Left lung (tissue), 10 donors: ENCODE results near the gene CIDEB. TPM values are rescaled to one million over a fixed set of nuclear protein-coding genes. Genes with fewer than 3 reads are reported as not detected.

ENCODE experiments used
- ATAC-seq: fragments of 200-7000 bp; cut with Tn5 transposase; one replicate; pipeline ENCODE4 v1.9.1; 2020; ENCODE audit warnings: moderate library complexity
- DNase-seq, 4 donors: peaks; one replicate each; pipeline ENCODE4 v3.0.0-alpha.2; 2013 to 2020
- H3K27ac ChIP-seq, 2 donors: fragments of 200-600 bp; sonication (generic) in 1 of 2; one replicate each; pipeline versions ENCODE4 v1.5.0 to v1.8.0; 2020 to 2021
- H3K27me3 ChIP-seq, 2 donors: fragments of 200-600 bp; sonication (generic) in 1 of 2; one replicate each; pipeline versions ENCODE4 v1.5.0 to v1.8.0; 2020 to 2021
- H3K36me3 ChIP-seq, 2 donors: fragments of 200-600 bp; sonication (generic) in 1 of 2; one replicate each; pipeline versions ENCODE4 v1.5.0 to v1.8.0; 2020 to 2021
- H3K4me1 ChIP-seq, 2 donors: fragments of 200-600 bp; one replicate each; pipeline ENCODE4 v1.8.0; 2021
- H3K4me3 ChIP-seq, 2 donors: fragments of 200-600 bp; sonication (generic) in 1 of 2; one replicate each; pipeline versions ENCODE4 v1.5.0 to v1.8.0; 2020 to 2021; ENCODE audit warnings: mild to moderate bottlenecking in 1 of 2
- H3K9me3 ChIP-seq, 2 donors: fragments of 200-600 bp; sonication (generic) in 1 of 2; one replicate each; pipeline versions ENCODE4 v1.5.0 to v1.8.0; 2020 to 2021
- intact Hi-C, 2 donors: fragments of 100-400 bp; cut with DNase I; formaldehyde crosslinking; loops; one replicate each; pipeline versions ENCODE4 v1.11.2 to v1.14.2; 2022
- polyA plus RNA-seq, 6 donors: library from polyadenylated mRNA; unstranded; fragments of 120-200 nt; gene quantifications; one replicate each; pipeline ENCODE4 v1.2.1, GENCODE V29; 2013; ENCODE audit not compliant: insufficient read length in 6 of 6
- total RNA-seq, 2 donors: library from RNA; stranded (reverse); fragmentation: NEBNext Ultra II Directional; extraction: Animal tissue kit (Norgen Biotek cat#: 25700); gene quantifications; one replicate each; pipeline ENCODE4 v1.2.1, GENCODE V29; 2021
- TF ChIP-seq, protein P1 (sequence below), 2 donors: fragments of 200-600 bp; sonication (generic) in 1 of 2; IDR thresholded peaks; one replicate each; pipeline versions ENCODE4 v1.5.0 to v1.8.0; 2021; ENCODE audit warnings: antibody characterized with exemption in 2 of 2
- donor health status: DM: no; HTN: yes; CAD: no.
- donor health status: DM: no; HTN: no; CAD: no.

Gene CIDEB
- total and polyA plus RNA-seq, 8 donors = 9.2 to 22.7 (median 13.9) TPM

DNA sequence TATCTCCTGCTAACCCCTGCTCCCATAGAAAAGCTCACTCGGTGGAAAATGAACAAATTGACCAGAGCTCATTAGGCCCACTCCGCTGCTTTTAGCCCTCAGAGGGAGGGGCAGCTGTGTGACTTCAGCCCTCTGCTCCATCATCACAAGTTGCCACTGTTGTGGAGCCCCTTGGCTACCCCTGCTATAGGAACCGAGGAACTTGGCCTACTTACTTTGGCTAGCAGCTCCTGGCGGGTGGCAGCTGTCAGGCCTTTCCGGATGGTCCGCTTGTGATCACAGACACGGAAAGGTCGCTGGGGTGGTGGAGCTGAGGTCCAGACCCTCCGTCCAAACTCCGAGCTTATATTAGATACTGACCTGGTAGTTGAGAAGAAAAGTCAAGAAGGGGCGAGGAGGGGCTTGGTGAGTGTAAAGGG lies 612 bp downstream of the CIDEB start:
- H3K4me1 ChIP-seq = peaks cover 17 to 48% of the 10 kb centered on the region in 2 donors
- ATAC-seq (no peak), DNase-seq (no peak)
- H3K27me3 ChIP-seq = no peaks in the 10 kb centered on the region
- intact Hi-C loops = no loop called here
- TF ChIP-seq, protein P1, sequence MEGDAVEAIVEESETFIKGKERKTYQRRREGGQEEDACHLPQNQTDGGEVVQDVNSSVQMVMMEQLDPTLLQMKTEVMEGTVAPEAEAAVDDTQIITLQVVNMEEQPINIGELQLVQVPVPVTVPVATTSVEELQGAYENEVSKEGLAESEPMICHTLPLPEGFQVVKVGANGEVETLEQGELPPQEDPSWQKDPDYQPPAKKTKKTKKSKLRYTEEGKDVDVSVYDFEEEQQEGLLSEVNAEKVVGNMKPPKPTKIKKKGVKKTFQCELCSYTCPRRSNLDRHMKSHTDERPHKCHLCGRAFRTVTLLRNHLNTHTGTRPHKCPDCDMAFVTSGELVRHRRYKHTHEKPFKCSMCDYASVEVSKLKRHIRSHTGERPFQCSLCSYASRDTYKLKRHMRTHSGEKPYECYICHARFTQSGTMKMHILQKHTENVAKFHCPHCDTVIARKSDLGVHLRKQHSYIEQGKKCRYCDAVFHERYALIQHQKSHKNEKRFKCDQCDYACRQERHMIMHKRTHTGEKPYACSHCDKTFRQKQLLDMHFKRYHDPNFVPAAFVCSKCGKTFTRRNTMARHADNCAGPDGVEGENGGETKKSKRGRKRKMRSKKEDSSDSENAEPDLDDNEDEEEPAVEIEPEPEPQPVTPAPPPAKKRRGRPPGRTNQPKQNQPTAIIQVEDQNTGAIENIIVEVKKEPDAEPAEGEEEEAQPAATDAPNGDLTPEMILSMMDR (IDR thresholded peaks at IDR 0.05) = no peak
- peaks cover 3 to 58% of the 10 kb centered on the region in 2 donors for H3K36me3 ChIP-seq
- H3K9me3 ChIP-seq = no peaks in the 10 kb centered on the region
- no peak overlapping the region for H3K4me3 ChIP-seq
- H3K27ac ChIP-seq = no peak overlapping the region

DNA sequence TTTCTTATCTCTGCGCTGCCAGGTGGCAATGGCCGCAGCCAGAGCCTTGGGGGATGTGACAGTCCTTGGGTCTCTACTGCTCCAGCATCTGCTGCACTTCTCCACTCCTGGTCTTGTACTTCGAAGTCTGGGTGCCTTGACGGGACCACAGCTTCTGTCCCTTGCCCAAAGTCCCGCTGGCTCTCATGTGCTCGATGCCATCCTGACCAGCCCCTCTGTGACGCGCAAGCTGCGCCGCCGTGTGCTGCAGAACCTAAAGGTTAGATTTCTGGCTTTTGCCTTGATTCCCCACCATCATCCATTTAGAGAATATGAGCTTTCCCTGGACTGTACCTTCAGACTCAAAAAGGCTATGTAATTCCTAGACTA lies 3.8 kb downstream of the CIDEB start:
- TF ChIP-seq, protein P1 (IDR thresholded peaks at IDR 0.05) = no peak
- peaks cover 3 to 70% of the 10 kb centered on the region in 2 donors for H3K36me3 ChIP-seq

DNA sequence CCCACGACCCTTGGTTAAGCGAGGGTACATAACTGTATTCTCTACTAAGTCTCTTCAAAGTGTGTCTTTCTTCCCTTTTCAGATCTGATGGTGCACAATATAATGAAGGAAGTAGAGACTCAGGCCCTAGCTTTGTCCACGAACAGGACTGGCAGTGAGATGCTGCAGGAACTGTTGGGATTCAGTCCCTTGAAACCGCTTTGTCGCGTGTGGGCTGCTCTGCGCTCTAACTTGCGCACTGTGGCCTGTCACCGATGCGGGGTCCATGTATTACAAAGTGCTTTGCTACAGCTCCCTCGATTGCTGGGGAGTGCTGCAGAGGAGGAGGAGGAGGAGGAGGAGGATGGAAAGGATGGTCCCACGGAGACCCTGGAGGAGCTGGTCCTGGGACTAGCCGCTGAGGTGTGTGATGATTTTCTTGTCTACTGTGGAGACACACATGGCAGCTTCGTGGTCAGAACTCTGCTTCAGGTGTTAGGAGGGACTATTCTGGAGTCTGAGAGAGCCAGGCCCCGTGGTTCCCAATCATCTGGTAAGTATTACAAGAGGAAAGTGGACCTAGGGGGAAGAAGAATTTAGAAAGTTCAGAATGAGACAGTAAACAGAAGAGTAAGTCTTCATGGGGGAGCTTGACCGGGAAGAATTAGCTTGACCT lies 7.3 kb downstream of the CIDEB start:
- DNase-seq (no peak), ATAC-seq (no peak)
- Histone ChIP-seq H3K4me1 (peaks cover 14 to 47% of the 10 kb centered on the region in 2 donors), H3K4me3 (peak overlapping the region; percentile 82 to 91), H3K9me3 (no peaks in the 10 kb centered on the region), H3K36me3 (peaks cover 3 to 54% of the 10 kb centered on the region in 2 donors), H3K27me3 (no peaks in the 10 kb centered on the region), H3K27ac (peak overlapping the region; percentile 73 to 82)
- TF ChIP-seq, protein P1 (IDR thresholded peaks at IDR 0.05) = no peak
- intact Hi-C loops = no loop called here

More for the DNA sequence above, 3.8 kb downstream of the CIDEB start:
- no peaks in the 10 kb centered on the region for H3K27me3 ChIP-seq
- no peak overlapping the region for H3K27ac ChIP-seq
- H3K9me3 ChIP-seq = no peaks in the 10 kb centered on the region
- peaks cover 7 to 38% of the 10 kb centered on the region in 2 donors for H3K4me1 ChIP-seq
- ATAC-seq = no peak
- H3K4me3 ChIP-seq = no peak overlapping the region
- no peak for DNase-seq
- intact Hi-C loops = no loop called here

DNA sequence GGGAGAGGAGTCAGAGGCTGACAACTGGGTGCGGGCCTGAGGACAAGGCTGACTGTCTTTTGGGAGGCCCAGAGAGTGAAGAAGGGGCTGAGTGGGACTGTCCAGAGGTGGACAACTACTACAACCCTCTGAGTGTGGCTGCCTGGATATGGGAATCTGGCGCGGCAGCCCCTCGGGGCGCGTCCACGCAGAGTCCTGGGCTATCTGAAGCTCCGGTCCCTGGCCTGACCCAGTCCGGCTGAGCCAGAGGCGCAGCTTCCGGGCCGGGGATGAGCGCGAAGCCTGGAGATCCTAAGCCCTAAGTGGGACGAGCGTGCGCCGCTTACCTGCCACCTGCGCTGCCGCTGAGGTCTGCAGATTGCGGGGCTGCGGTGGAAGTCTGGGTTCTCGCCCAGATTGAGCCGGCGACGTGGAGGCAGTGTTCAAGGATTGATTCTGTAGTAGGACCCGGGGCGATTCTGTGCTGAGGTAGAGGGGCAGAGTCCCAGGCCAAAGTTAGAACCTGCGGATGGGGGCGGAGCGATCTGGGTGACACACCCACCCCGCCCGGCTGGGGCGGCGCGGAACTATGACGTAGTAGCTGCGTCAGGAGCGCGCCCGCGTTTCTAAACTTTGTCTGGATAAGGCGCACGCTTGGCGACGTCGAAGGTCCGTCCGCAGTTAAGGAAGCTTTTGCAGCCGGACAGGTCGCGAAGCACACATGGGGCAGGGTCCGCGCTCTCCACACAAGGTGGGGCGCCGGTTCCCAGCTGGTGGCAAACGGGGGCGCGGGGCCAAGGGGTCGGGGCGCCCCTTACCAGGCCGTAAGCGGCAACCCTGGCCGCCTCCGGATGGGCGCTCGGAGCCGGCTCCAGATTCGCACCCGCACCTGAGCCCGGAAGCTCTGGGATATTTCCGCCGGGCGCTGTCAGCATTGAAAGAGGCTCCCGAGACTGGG lies 8.3 kb downstream of the CIDEB start, which contains the start of the genes DHRS1 and NOP9:
TSS of gene DHRS1 (minus strand) at position 526 of the 937 bp plus-strand sequence. CDS start 674 bp downstream, outside the sequence.
TSS of gene NOP9 (plus strand) at position 596 of the 937 bp plus-strand sequence. CDS start at position 701, 105 bp downstream.
- intact Hi-C loops = loop anchor here in 1 of 2 donors (5.0 kb wide), 1 partner anchor 57 kb away; the partner anchor contains the start of gene TINF2
- H3K4me3 ChIP-seq = peak within 1 kb of the TSS; percentile 82 to 91
- peaks cover 14 to 47% of the 10 kb centered on the region in 2 donors for H3K4me1 ChIP-seq
- ATAC-seq = peak; percentile 92
- H3K27me3 ChIP-seq = no peaks in the 10 kb centered on the region
- DNase-seq = peak; percentile 89 to 96 (median 94)
- H3K27ac ChIP-seq = peak within 1 kb of the TSS; percentile 73 to 82
- TF ChIP-seq, protein P1 (IDR thresholded peaks at IDR 0.05) = peak in 1 of 2 donors; percentile 12
- peaks cover 3 to 53% of the 10 kb centered on the region in 2 donors for H3K36me3 ChIP-seq
- no peaks in the 10 kb centered on the region for H3K9me3 ChIP-seq
